DND-41 (cell line): ENCODE results near the gene PPP1R1B.

Experiments used
- ATAC-seq: fragments of 200-7000 bp; cut with Tn5 transposase; 3 replicates; pipeline ENCODE4 v1.9.1; 2021; ENCODE audit warnings: low read depth; ENCODE audit not compliant: insufficient read depth
- DNase-seq: peaks from one replicate; pipeline ENCODE4 v3.0.0-alpha.2; 2020
- H2AFZ ChIP-seq: 2 replicates; pipeline ENCODE4 v1.6.0; 2012; ENCODE audit warnings: low read depth, low read length
- H3K27ac ChIP-seq: 2 replicates; pipeline ENCODE4 v1.5.1; 2012; ENCODE audit warnings: low read length, inconsistent platforms
- H3K27me3 ChIP-seq: fragments of 200-600 bp; sonication (generic); 2 replicates; pipeline ENCODE4 v1.6.0; 2012; ENCODE audit warnings: low read length, mild to moderate bottlenecking, inconsistent platforms; ENCODE audit not compliant: insufficient read depth, poor library complexity
- H3K36me3 ChIP-seq: 2 replicates; pipeline ENCODE4 v1.5.1; 2012; ENCODE audit warnings: low read length, inconsistent platforms; ENCODE audit not compliant: insufficient read depth
- H3K4me1 ChIP-seq: 2 replicates; pipeline ENCODE4 v1.5.1; 2012; ENCODE audit warnings: mild to moderate bottlenecking, low read length; ENCODE audit not compliant: insufficient read depth
- H3K4me2 ChIP-seq: 2 replicates; pipeline ENCODE4 v1.6.0; 2012; ENCODE audit warnings: mild to moderate bottlenecking, moderate library complexity, low read length, inconsistent platforms; ENCODE audit not compliant: insufficient read depth
- H3K4me3 ChIP-seq, 2 experiments: fragments of 200-600 bp in 1 of 2; shearing (Covaris generic) in 1 of 2; 2 replicates each; pipeline ENCODE4 v1.5.1; 2012 to 2016; ENCODE audit warnings: inconsistent platforms in 2 of 2, low read length in 2 of 2, mild to moderate bottlenecking in 2 of 2, low read depth in 1 of 2, moderate library complexity in 1 of 2
- H3K79me2 ChIP-seq: 2 replicates; pipeline ENCODE4 v1.6.0; 2012; ENCODE audit warnings: low read length, inconsistent platforms; ENCODE audit not compliant: insufficient read depth
- H3K9ac ChIP-seq: 2 replicates; pipeline ENCODE4 v1.6.0; 2012; ENCODE audit warnings: low read depth, mild to moderate bottlenecking, inconsistent platforms, low read length, moderate library complexity
- H3K9me3 ChIP-seq: 2 replicates; pipeline ENCODE4 v1.5.1; 2012; ENCODE audit warnings: low read length, moderate library complexity, mild to moderate bottlenecking, inconsistent platforms; ENCODE audit not compliant: insufficient read depth, severe bottlenecking
- H4K20me1 ChIP-seq: 2 replicates; pipeline ENCODE4 v1.6.0; 2012; ENCODE audit warnings: low read length; ENCODE audit not compliant: insufficient read depth
- CTCF ChIP-seq: IDR thresholded peaks from 2 replicates; pipeline ENCODE4 v1.5.1; 2012; ENCODE audit warnings: borderline replicate concordance, low read length, moderate library complexity, mild to moderate bottlenecking; ENCODE audit not compliant: poor library complexity, severe bottlenecking; ENCODE audit errors: extremely low read depth
- EZH2 ChIP-seq: IDR thresholded peaks from 3 replicates; pipeline ENCODE4 v1.6.1; 2012; ENCODE audit warnings: borderline replicate concordance, low read depth, mild to moderate bottlenecking, moderate library complexity, low read length, inconsistent platforms; ENCODE audit not compliant: severe bottlenecking

The PPP1R1B gene

GRCh38 chr17:39660397-39661385 is 33.9 kb downstream of the PPP1R1B start:
- TF ChIP-seq CTCF (no peak), EZH2 (no peak)

GRCh38 chr17:39661744-39662541 is 35.2 kb downstream of the PPP1R1B start:
- H4K20me1 ChIP-seq = peaks cover 21% of the 10 kb centered on the region
- no peaks in the 10 kb centered on the region for H3K79me2 ChIP-seq
- H2AFZ ChIP-seq = no peak overlapping the region
- H3K27me3 ChIP-seq = no peaks in the 10 kb centered on the region
- no peak for DNase-seq
- H3K27ac ChIP-seq = no peak overlapping the region
- TF ChIP-seq CTCF (no peak), EZH2 (no peak)
- no peak overlapping the region for H3K4me3 ChIP-seq
- no peak overlapping the region for H3K9ac ChIP-seq
- H3K4me1 ChIP-seq = no peaks in the 10 kb centered on the region
- ATAC-seq = no peak
- H3K36me3 ChIP-seq = peaks cover 57% of the 10 kb centered on the region
- no peaks in the 10 kb centered on the region for H3K9me3 ChIP-seq
- no peak overlapping the region for H3K4me2 ChIP-seq

More at GRCh38 chr17:39660397-39661385, 33.9 kb downstream of the PPP1R1B start:
- no peak overlapping the region for H3K9ac ChIP-seq
- no peak overlapping the region for H3K27ac ChIP-seq
- H4K20me1 ChIP-seq = peaks cover 22% of the 10 kb centered on the region
- H3K4me1 ChIP-seq = no peaks in the 10 kb centered on the region
- H3K36me3 ChIP-seq = peaks cover 61% of the 10 kb centered on the region
- DNase-seq (no peak), ATAC-seq (no peak)
- H3K79me2 ChIP-seq = no peaks in the 10 kb centered on the region
- H3K9me3 ChIP-seq = no peaks in the 10 kb centered on the region
- H3K4me2 ChIP-seq = no peak overlapping the region
- H2AFZ ChIP-seq = no peak overlapping the region
- no peaks in the 10 kb centered on the region for H3K27me3 ChIP-seq
- no peak overlapping the region for H3K4me3 ChIP-seq

- no peak for TF ChIP-seq CTCF
- TF ChIP-seq EZH2 = no peak
- Histone ChIP-seq H4K20me1 (peaks cover 21% of the 10 kb centered on the region), H3K27me3 (no peaks in the 10 kb centered on the region), H3K9me3 (no peaks in the 10 kb centered on the region), H3K4me1 (no peaks in the 10 kb centered on the region), H2AFZ (no peak overlapping the region), H3K36me3 (peaks cover 52% of the 10 kb centered on the region), H3K79me2 (no peaks in the 10 kb centered on the region), H3K9ac (no peak overlapping the region), H3K4me2 (no peak overlapping the region), H3K4me3 (no peak overlapping the region), H3K27ac (no peak overlapping the region)
- no peak for ATAC-seq
- no peak for DNase-seq
These were observed 36.0 kb downstream of the PPP1R1B start for GRCh38 chr17:39662551-39663339.
